Measurements from ENCODE around the gene ADAMTSL1.

ADAMTSL1 gene

DNA sequence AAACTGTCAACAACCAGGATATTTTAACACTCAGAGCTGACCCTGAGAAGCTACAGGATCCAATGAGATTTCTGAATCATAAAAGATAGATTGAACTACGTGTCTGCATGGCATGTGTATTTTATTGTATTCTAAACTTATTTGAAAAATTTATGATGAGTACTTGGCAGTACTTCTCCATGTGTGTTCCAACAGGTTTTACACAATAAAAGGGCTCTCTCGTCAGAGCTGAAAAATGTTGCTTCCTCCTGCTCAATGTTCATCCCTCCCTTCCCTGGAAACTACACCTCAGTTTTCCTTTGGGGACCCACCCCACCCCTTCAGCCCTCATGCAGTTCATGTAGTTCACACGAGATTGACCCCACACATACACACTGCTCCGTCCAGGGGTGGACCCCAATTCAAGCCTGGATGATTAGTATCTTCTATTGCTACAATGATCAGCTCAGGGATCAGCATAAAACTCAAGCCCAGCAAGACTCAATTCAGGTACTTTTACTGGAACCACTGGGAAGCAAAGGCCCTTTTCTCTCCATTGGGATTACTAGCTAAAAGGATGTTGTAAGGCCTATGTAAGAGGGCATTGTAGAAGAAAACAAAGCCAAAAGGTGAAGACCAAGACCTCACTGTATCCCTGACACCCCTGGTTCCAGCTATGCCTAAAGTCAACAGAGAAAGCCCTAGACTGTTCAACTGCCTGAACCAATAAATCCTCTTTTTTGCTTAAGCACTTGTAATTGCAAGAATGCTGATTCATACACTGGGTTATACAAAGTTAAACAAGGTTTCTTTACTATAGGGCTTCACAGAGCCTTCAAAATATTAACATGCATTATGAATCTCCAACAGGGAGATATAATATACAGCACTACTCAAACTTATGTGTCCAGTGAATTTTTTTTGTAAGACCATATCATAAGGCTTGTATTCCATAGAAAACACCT lies 446.5 kb downstream of the ADAMTSL1 start:
- no peak for DNase-seq (ENCODE audit: extremely low spot score)
- POLR2A ChIA-PET, result no interaction called here
- TF ChIP-seq FOXM1 (IDR thresholded peaks at IDR 0.05; ENCODE audit: borderline replicate concordance) (no peak), ZNF384 (IDR thresholded peaks at IDR 0.05) (no peak), L3MBTL2 (conservative IDR thresholded peaks at IDR 0.05) (no peak), FOXA1 (IDR thresholded peaks at IDR 0.05) (no peak), BHLHE40 (IDR thresholded peaks at IDR 0.05; ENCODE audit: borderline replicate concordance) (no peak), LEF1 (IDR thresholded peaks at IDR 0.05; ENCODE audit: borderline replicate concordance) (no peak), CTBP1 (IDR thresholded peaks at IDR 0.05; ENCODE audit: borderline replicate concordance) (no peak), ELF4 (IDR thresholded peaks at IDR 0.05) (no peak), HDGF (IDR thresholded peaks at IDR 0.05; ENCODE audit: borderline replicate concordance) (no peak), SUZ12 (IDR thresholded peaks at IDR 0.05) (no peak), NFRKB (IDR thresholded peaks at IDR 0.05) (no peak), FOXK2 (IDR thresholded peaks at IDR 0.05) (no peak), ARNT (IDR thresholded peaks at IDR 0.05) (no peak), TARDBP (IDR thresholded peaks at IDR 0.05) (no peak)
- TF ChIP-seq, protein P1, sequence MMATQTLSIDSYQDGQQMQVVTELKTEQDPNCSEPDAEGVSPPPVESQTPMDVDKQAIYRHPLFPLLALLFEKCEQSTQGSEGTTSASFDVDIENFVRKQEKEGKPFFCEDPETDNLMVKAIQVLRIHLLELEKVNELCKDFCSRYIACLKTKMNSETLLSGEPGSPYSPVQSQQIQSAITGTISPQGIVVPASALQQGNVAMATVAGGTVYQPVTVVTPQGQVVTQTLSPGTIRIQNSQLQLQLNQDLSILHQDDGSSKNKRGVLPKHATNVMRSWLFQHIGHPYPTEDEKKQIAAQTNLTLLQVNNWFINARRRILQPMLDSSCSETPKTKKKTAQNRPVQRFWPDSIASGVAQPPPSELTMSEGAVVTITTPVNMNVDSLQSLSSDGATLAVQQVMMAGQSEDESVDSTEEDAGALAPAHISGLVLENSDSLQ (IDR thresholded peaks at IDR 0.05), result no peak
- CTCF ChIA-PET, result no interaction called here

DNA sequence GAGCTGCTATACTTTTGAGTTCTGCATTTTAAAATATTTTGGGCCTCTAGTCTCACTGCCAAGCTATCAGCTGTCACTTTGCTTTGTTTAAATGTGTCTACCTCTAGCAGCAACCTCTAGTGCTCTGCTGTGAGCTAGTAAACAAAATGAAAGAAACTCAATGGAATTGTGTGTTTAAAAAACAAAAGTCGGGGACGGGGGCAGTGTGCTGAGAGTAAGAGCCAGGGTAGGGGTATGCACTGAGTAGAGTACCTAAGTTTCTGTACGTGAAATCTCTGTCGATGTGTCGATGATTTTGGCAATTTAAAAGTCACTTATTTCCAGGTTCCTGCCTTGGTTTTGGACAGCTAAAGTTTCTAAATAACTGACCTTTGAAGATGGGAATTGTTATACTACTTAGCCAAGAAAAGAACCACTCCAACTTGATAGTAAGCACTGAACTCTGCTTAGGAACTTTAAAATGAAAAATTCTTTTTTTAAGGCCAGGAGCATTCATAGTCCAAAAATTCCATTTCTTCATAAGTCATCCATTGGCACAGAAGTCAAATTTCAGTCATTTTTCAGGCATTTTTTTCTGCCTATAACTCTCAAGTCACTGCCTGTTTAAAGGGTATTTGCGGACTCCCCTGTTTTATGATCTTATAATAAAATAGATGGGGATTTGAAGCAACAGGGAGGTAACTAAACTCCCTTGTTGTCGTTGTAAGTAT lies 447.6 kb downstream of the ADAMTSL1 start:
- CTCF ChIA-PET, result no interaction called here

DNA sequence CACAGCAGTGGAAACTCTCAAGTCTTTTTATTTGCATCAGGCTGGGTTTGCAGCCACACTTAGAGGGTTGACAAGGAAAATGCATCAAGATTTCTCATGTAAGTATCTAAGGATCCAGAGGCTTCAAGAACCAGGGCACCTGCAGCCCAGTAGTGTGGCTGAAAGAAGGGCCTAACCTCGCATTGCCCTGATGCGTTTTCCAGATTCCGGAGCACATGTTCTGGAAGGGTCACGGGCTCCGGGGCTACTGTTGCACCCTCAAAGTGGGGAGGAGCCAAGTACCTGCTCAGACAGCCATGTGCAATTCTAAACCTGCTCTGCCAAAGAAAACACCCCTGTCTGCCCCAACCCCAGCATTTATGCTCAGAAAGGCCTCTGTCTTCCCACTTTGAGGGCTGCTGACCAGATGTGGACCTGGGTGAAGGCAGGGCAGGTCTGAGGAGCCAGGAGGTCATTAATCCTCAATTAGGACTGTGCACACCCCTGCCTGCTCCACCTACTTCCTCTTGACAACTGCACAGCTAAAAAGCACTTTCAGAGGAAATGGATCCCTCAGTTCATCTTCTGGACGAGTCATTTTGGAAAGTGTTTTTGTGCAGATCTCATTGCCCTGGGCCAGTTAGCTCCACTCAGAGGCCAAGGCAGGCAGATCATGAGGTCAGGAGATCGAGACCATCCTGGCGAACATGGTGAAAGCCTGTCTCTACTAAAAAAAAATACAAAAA lies 448.4 kb downstream of the ADAMTSL1 start:
- CTCF ChIA-PET, result interaction anchor here (0.7 kb wide), 1 partner anchor 13 kb away, joined by 4 read pairs; no protein-coding TSS in a partner anchor
- TF ChIP-seq L3MBTL2 (conservative IDR thresholded peaks at IDR 0.05), result no peak
- TF ChIP-seq LEF1 (IDR thresholded peaks at IDR 0.05; ENCODE audit: borderline replicate concordance), result no peak
- no peak for TF ChIP-seq NFRKB (IDR thresholded peaks at IDR 0.05)
- TF ChIP-seq ARNT (IDR thresholded peaks at IDR 0.05), result no peak
- TF ChIP-seq FOXM1 (IDR thresholded peaks at IDR 0.05; ENCODE audit: borderline replicate concordance), result no peak
- TF ChIP-seq HDGF (IDR thresholded peaks at IDR 0.05; ENCODE audit: borderline replicate concordance), result no peak
- TF ChIP-seq CTBP1 (IDR thresholded peaks at IDR 0.05; ENCODE audit: borderline replicate concordance), result no peak
- TF ChIP-seq BHLHE40 (IDR thresholded peaks at IDR 0.05; ENCODE audit: borderline replicate concordance), result no peak
- no peak for DNase-seq (ENCODE audit: extremely low spot score)

More for the DNA sequence above, 447.6 kb downstream of the ADAMTSL1 start:
- no peak for DNase-seq (ENCODE audit: extremely low spot score)
- POLR2A ChIA-PET, result no interaction called here
- TF ChIP-seq NFRKB (IDR thresholded peaks at IDR 0.05), result no peak
- no peak for TF ChIP-seq HDGF (IDR thresholded peaks at IDR 0.05; ENCODE audit: borderline replicate concordance)
- TF ChIP-seq CTBP1 (IDR thresholded peaks at IDR 0.05; ENCODE audit: borderline replicate concordance), result no peak
- no peak for TF ChIP-seq ZNF384 (IDR thresholded peaks at IDR 0.05)
- TF ChIP-seq L3MBTL2 (conservative IDR thresholded peaks at IDR 0.05), result no peak
- no peak for TF ChIP-seq ARNT (IDR thresholded peaks at IDR 0.05)
- no peak for TF ChIP-seq BHLHE40 (IDR thresholded peaks at IDR 0.05; ENCODE audit: borderline replicate concordance)
- TF ChIP-seq, protein P1 (IDR thresholded peaks at IDR 0.05), result no peak
- TF ChIP-seq SUZ12 (IDR thresholded peaks at IDR 0.05), result no peak
- no peak for TF ChIP-seq FOXK2 (IDR thresholded peaks at IDR 0.05)
- TF ChIP-seq SP1 (IDR thresholded peaks at IDR 0.05), result no peak
- TF ChIP-seq LEF1 (IDR thresholded peaks at IDR 0.05; ENCODE audit: borderline replicate concordance), result no peak
- no peak for TF ChIP-seq TARDBP (IDR thresholded peaks at IDR 0.05)
- no peak for TF ChIP-seq FOXA1 (IDR thresholded peaks at IDR 0.05)
- no peak for TF ChIP-seq FOXM1 (IDR thresholded peaks at IDR 0.05; ENCODE audit: borderline replicate concordance)

DNA sequence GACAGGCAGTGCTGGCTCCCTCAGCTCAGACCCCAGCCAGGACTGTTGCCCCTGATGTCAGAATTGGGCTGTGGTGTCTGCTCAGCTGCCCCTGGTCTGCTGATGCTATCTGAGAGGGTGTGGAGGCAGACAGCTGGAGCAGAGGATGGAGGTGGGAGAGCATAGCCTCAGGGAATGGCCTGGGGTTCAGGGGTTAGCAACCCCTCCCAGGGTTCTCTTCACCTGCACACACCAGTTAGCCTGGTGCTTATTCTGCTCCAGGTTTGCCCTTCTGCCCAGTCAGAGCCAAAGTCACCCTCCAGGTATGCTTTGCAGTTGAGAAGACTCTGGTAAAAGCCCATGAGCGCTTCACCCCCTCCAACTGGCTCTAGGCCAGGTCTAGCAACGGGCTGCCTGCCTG lies 449.2 kb downstream of the ADAMTSL1 start:
- TF ChIP-seq ELF4 (IDR thresholded peaks at IDR 0.05) (no peak), NFRKB (IDR thresholded peaks at IDR 0.05) (no peak), ZNF384 (IDR thresholded peaks at IDR 0.05) (no peak), FOXK2 (IDR thresholded peaks at IDR 0.05) (no peak), HDGF (IDR thresholded peaks at IDR 0.05; ENCODE audit: borderline replicate concordance) (no peak), SP1 (IDR thresholded peaks at IDR 0.05) (no peak), CTBP1 (IDR thresholded peaks at IDR 0.05; ENCODE audit: borderline replicate concordance) (no peak), BHLHE40 (IDR thresholded peaks at IDR 0.05; ENCODE audit: borderline replicate concordance) (no peak), SUZ12 (IDR thresholded peaks at IDR 0.05) (no peak), FOXM1 (IDR thresholded peaks at IDR 0.05; ENCODE audit: borderline replicate concordance) (no peak), TARDBP (IDR thresholded peaks at IDR 0.05) (no peak), FOXA1 (IDR thresholded peaks at IDR 0.05) (no peak), ARNT (IDR thresholded peaks at IDR 0.05) (no peak), LEF1 (IDR thresholded peaks at IDR 0.05; ENCODE audit: borderline replicate concordance) (no peak), L3MBTL2 (conservative IDR thresholded peaks at IDR 0.05) (no peak)
- TF ChIP-seq, protein P1 (IDR thresholded peaks at IDR 0.05), result no peak
- DNase-seq (ENCODE audit: extremely low spot score), result no peak
- CTCF ChIA-PET, result interaction anchor here (0.6 to 0.7 kb wide), 2 partner anchors 14 to 102 kb away, joined by 3 to 4 read pairs; no protein-coding TSS in a partner anchor
- POLR2A ChIA-PET, result no interaction called here

More for the DNA sequence above, 448.4 kb downstream of the ADAMTSL1 start:
- POLR2A ChIA-PET, result no interaction called here

Measured in HEK293T (cell line).